Measurements from ENCODE around the gene FBLN2.

Gene FBLN2

DNA sequence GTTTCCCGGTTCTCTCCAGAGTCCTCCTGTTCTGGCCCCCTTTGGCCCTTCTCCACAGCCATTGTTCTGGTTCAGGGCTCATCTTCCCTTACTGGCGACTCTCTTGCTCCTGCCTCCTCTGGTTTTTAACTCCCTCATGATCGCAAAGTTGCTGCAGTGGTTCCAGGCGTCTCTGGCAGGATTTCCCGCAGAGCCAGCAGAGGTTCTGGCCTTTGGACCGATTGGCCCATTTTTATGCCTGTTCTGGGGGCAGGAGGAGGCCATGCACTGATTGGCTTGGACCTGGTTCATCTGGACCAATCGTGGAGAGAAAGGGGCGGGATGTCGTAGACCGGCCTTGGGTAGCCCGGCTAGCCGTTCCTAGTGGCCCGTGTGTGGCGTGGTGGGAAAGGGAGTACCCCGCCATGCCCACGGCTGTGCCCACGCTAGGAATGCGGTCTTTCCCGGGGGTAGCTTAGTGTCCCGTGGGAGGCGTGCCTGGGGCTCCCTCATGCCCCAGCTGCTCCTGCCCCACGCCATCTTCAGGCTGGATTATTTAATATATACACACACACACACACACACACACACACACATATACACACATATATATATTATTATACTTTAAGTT is 113.4 kb downstream of the FBLN2 start:
- intact Hi-C loops (cut with DNase I; ENCODE audit: low total_unique reads), result no loop called here
- H3K27me3 ChIP-seq, result peaks cover 0 to 72% of the 10 kb centered on the region in 2 donors

DNA sequence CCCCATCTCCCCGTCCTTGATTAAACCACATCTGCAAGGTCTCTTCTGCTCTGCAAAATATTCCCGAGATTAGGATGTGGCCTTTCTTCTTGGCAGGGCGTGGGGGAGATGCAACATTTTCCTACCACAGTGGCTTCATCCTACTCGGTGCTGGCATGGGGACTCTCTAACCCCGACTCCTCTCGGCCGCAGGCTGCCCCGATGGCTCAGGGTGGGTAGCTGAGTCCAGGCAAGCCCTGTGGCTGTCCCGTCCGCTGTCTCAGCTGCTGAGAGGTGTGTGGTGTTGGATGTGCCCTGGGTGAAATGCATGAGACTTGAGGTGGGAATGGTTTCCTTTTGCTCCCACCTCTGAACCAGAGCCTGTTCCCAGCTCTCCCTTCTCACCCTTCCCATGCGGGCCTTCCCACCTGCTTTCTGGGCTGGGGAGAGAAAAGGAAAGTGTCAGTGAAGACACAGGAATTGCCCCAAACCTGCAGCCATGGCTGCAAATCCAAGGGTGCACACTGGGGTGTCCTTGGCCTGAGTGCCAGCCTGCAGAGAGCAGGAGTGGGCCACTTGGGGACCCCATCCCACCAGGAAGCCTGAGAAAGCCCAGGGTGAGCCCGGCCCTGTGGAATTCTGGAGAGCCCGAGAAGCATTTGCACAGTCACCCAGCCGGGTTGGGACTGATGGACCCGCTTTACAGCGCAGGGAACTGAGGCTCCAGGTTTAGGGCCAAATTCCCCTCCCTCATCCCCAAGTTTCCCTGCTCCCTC is 115.0 kb downstream of the FBLN2 start:
- H3K36me3 ChIP-seq, result no peaks in the 10 kb centered on the region
- H3K4me3 ChIP-seq, result no peak overlapping the region
- no peaks in the 10 kb centered on the region for H3K4me1 ChIP-seq
- intact Hi-C loops (cut with DNase I; ENCODE audit: low total_unique reads), result no loop called here
- no peak overlapping the region for H3K27ac ChIP-seq
- DNase-seq, result no peak
- H3K27me3 ChIP-seq, result peaks cover 0 to 67% of the 10 kb centered on the region in 2 donors
- TF ChIP-seq, protein P1, sequence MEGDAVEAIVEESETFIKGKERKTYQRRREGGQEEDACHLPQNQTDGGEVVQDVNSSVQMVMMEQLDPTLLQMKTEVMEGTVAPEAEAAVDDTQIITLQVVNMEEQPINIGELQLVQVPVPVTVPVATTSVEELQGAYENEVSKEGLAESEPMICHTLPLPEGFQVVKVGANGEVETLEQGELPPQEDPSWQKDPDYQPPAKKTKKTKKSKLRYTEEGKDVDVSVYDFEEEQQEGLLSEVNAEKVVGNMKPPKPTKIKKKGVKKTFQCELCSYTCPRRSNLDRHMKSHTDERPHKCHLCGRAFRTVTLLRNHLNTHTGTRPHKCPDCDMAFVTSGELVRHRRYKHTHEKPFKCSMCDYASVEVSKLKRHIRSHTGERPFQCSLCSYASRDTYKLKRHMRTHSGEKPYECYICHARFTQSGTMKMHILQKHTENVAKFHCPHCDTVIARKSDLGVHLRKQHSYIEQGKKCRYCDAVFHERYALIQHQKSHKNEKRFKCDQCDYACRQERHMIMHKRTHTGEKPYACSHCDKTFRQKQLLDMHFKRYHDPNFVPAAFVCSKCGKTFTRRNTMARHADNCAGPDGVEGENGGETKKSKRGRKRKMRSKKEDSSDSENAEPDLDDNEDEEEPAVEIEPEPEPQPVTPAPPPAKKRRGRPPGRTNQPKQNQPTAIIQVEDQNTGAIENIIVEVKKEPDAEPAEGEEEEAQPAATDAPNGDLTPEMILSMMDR (IDR thresholded peaks at IDR 0.05), result no peak
- H3K9me3 ChIP-seq, result no peaks in the 10 kb centered on the region

More for the DNA sequence above, 113.4 kb downstream of the FBLN2 start:
- Histone ChIP-seq H3K4me3 (no peak overlapping the region), H3K9me3 (no peaks in the 10 kb centered on the region), H3K27ac (no peak overlapping the region), H3K36me3 (no peaks in the 10 kb centered on the region), H3K4me1 (peaks cover 0 to 2% (median 0%) of the 10 kb centered on the region in 4 donors)
- TF ChIP-seq, protein P1 (IDR thresholded peaks at IDR 0.05), result no peak
- DNase-seq, result no peak

DNA sequence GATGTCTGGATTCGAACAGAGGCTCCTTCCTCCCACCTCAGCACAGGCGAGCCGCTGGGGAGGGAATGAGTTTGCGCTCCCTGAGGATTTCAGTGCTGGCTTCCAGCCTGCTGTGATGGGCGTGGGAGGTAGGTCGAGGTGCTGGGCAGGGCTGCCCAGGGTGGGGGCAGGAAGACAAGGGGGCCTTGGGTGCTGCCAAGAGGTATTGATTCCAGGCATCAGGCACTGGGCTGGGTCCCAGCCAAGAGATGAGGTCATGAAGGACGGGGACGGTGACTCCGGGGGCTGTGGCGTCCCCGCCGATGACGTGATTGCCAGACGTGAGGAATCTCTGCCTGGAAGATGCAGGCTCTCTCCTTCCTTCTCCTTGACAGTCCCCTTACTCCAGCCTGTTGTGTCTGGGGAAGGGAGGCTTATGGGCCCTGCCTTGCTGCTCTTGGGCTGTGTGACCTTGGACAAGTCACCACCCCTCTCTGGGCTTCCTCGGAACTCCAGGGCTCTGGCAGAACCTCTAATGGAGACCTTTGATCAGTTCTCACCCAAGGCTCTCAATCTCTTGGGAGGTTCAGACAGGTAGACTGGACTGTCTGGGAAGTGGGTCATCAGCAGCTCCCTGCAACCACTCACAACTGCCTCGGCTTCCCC is 116.8 kb downstream of the FBLN2 start:
- Histone ChIP-seq H3K9me3 (no peaks in the 10 kb centered on the region), H3K27me3 (peaks cover 0 to 73% of the 10 kb centered on the region in 2 donors), H3K4me1 (no peaks in the 10 kb centered on the region), H3K36me3 (no peaks in the 10 kb centered on the region), H3K27ac (no peak overlapping the region), H3K4me3 (no peak overlapping the region)
- intact Hi-C loops (cut with DNase I; ENCODE audit: low total_unique reads), result no loop called here
- TF ChIP-seq, protein P1 (IDR thresholded peaks at IDR 0.05), result no peak
- no peak for DNase-seq

DNA sequence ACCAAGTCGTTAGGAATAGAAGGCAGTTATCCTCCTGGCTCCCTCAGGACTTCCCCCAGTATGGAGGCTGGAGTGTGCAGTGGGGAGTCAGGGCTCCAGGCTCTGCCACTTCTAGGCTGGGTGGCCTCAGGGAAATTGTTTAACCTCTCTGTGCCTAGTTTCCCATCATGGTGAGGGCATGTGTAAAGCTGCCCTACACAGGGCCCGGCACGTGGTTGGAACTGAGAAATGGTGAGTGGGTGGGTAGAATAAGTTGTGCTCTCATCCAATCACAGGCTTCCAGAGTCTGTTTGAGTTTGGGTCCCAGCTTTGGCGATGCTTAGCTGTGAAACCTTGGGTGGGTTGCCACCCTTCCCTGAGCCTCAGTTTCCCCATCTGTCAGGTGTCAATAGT is 117.3 kb downstream of the FBLN2 start:
- Histone ChIP-seq H3K27me3 (peaks cover 0 to 75% of the 10 kb centered on the region in 2 donors), H3K4me3 (no peak overlapping the region), H3K27ac (no peak overlapping the region), H3K9me3 (no peaks in the 10 kb centered on the region), H3K4me1 (no peaks in the 10 kb centered on the region), H3K36me3 (no peaks in the 10 kb centered on the region)
- TF ChIP-seq, protein P1 (IDR thresholded peaks at IDR 0.05), result no peak
- intact Hi-C loops (cut with DNase I; ENCODE audit: low total_unique reads), result no loop called here
- no peak for DNase-seq

DNA sequence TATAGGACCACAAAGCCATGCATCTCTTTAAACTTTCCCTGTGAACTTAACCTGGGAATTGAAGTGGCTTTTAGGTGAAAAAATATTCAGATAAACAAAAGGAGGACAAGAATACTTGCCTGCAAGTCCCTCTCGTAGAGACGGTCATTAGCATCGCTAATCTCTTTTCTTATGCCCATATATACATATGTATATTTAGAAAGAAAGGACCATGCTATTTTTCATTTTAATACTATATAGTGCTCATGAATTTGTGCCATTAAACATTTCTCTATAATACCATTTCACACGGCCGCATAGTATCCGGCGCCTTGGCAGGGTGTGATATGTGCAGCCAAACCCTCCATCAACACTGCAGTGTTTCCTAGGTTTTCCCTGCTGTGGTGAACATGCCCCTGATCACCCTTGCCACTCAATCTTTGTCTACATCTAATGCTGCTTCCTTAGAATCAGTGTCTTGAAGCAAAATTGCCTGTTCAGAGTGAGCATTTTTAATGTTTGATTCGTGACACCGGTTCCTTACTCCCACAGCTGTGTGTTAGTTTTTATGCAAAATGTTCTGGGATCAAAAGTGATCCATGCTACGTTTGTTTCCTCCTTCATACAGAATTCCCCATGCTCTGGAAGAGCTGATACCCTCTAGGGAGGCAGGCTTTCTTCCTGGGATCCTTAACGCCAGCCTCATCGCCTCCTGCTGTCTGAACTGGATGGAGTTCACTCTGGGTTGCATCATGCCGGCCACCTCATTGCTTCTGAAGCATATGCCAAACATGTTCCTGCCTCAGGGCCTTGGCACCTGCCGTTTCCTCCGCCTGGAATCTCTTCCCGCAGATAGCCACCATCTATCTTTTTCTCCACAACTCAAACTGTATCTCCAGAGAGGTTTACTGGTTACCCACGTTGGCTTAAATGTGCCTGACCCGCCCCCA is 118.1 kb downstream of the FBLN2 start:
- TF ChIP-seq, protein P1 (IDR thresholded peaks at IDR 0.05), result no peak
- Histone ChIP-seq H3K27me3 (peaks cover 0 to 68% of the 10 kb centered on the region in 2 donors), H3K27ac (no peak overlapping the region), H3K4me3 (no peak overlapping the region), H3K36me3 (no peaks in the 10 kb centered on the region), H3K9me3 (no peaks in the 10 kb centered on the region), H3K4me1 (no peaks in the 10 kb centered on the region)
- intact Hi-C loops (cut with DNase I; ENCODE audit: low total_unique reads), result no loop called here
- no peak for DNase-seq

All from tibial artery (tissue), 4 donors.